ENCODE data around the gene DIRAS1.

DNA sequence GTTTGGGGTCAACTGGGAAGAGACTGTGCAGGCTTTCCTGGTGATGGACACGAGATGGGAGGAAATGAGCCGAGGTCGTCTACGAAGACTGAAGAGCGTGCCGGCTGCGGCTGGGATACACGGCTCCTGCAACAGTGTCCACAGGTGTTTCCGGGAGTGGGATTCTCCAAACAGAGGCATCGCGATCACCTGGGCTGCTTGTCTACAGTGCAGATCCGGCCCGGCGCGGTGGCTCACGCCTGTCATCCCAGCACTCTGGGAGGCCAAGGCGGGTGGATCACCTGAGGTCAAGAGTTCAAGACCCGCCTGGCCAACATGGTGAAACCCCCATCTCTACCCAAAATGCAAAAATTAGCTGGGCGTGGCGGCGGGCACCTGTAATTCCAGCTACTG is 30.3 kb upstream of the DIRAS1 start:
- TF ChIP-seq SP1 (CRISPR knock-in tag; conservative IDR thresholded peaks at IDR 0.05) (no peak), ELF4 (CRISPR knock-in tag; IDR thresholded peaks at IDR 0.05; ENCODE audit: low read depth) (no peak), NR3C1 (CRISPR knock-in tag; conservative IDR thresholded peaks at IDR 0.05; ENCODE audit: low read depth) (no peak), E2F5 (CRISPR knock-in tag; IDR thresholded peaks at IDR 0.05) (no peak), GABPB1 (CRISPR knock-in tag; IDR thresholded peaks at IDR 0.05) (no peak), ZNF671 (CRISPR knock-in tag; IDR thresholded peaks at IDR 0.05) (no peak), ZNF232 (CRISPR knock-in tag; IDR thresholded peaks at IDR 0.05) (no peak), ESRRA (CRISPR knock-in tag; IDR thresholded peaks at IDR 0.05; ENCODE audit: borderline replicate concordance) (no peak)
- TF ChIP-seq, protein P1, sequence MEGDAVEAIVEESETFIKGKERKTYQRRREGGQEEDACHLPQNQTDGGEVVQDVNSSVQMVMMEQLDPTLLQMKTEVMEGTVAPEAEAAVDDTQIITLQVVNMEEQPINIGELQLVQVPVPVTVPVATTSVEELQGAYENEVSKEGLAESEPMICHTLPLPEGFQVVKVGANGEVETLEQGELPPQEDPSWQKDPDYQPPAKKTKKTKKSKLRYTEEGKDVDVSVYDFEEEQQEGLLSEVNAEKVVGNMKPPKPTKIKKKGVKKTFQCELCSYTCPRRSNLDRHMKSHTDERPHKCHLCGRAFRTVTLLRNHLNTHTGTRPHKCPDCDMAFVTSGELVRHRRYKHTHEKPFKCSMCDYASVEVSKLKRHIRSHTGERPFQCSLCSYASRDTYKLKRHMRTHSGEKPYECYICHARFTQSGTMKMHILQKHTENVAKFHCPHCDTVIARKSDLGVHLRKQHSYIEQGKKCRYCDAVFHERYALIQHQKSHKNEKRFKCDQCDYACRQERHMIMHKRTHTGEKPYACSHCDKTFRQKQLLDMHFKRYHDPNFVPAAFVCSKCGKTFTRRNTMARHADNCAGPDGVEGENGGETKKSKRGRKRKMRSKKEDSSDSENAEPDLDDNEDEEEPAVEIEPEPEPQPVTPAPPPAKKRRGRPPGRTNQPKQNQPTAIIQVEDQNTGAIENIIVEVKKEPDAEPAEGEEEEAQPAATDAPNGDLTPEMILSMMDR (IDR thresholded peaks at IDR 0.05): no peak
- TF ChIP-seq, protein P2, sequence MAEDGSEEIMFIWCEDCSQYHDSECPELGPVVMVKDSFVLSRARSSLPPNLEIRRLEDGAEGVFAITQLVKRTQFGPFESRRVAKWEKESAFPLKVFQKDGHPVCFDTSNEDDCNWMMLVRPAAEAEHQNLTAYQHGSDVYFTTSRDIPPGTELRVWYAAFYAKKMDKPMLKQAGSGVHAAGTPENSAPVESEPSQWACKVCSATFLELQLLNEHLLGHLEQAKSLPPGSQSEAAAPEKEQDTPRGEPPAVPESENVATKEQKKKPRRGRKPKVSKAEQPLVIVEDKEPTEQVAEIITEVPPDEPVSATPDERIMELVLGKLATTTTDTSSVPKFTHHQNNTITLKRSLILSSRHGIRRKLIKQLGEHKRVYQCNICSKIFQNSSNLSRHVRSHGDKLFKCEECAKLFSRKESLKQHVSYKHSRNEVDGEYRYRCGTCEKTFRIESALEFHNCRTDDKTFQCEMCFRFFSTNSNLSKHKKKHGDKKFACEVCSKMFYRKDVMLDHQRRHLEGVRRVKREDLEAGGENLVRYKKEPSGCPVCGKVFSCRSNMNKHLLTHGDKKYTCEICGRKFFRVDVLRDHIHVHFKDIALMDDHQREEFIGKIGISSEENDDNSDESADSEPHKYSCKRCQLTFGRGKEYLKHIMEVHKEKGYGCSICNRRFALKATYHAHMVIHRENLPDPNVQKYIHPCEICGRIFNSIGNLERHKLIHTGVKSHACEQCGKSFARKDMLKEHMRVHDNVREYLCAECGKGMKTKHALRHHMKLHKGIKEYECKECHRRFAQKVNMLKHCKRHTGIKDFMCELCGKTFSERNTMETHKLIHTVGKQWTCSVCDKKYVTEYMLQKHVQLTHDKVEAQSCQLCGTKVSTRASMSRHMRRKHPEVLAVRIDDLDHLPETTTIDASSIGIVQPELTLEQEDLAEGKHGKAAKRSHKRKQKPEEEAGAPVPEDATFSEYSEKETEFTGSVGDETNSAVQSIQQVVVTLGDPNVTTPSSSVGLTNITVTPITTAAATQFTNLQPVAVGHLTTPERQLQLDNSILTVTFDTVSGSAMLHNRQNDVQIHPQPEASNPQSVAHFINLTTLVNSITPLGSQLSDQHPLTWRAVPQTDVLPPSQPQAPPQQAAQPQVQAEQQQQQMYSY (CRISPR knock-in tag; IDR thresholded peaks at IDR 0.05): no peak
- TF ChIP-seq, protein P3, sequence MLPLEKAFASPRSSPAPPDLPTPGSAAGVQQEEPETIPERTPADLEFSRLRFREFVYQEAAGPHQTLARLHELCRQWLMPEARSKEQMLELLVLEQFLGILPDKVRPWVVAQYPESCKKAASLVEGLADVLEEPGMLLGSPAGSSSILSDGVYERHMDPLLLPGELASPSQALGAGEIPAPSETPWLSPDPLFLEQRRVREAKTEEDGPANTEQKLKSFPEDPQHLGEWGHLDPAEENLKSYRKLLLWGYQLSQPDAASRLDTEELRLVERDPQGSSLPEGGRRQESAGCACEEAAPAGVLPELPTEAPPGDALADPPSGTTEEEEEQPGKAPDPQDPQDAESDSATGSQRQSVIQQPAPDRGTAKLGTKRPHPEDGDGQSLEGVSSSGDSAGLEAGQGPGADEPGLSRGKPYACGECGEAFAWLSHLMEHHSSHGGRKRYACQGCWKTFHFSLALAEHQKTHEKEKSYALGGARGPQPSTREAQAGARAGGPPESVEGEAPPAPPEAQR (CRISPR knock-in tag; IDR thresholded peaks at IDR 0.05): no peak

Measured in WTC11 (cell line).